ENCODE data around the gene USB1. TPM values are rescaled to one million over a fixed set of nuclear protein-coding genes. Genes with fewer than 3 reads are reported as not detected.

USB1 gene
- total RNA-seq, 4 donors from 2014 or later = 18.8 to 42.5 (median 33.4) TPM

DNA sequence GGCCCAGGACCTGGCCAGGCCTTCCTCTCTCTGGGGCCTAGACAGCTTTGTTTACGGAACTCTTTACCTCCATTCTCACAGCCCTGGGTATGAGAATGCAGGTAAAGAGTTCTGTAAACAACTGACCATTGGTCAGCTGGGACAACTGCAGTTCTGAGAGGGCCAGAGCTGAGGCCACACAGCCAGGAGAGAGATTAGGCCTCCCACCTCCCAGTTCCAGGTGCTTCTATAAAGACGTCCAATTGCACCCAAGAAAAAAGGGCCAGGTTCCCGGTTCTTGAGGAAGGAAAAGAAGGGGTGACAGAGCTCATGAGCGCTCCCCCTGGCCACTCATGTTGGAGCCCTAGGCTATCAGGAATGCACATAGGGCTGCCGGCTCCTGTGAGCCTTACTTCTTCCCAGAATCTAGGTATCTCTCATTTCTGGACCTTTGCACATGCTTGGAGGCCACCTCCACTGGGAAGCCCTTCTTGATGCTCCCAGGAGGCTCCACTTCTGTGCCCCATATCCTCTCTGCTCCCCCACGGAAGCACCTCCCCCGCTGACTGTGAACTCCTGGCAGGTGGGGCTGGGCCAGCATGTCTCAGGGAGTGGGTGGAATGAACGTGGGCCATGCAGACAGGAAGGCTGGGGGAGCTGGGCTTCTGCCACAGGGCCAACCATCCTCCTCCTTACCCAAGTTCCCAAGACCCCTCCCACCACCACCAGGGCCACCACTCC lies 43.4 kb upstream of the USB1 start:
- ATAC-seq (ENCODE audit: low FRiP score) (no peak), DNase-seq (ENCODE audit: low spot score) (no peak)
- TF ChIP-seq, protein P1, sequence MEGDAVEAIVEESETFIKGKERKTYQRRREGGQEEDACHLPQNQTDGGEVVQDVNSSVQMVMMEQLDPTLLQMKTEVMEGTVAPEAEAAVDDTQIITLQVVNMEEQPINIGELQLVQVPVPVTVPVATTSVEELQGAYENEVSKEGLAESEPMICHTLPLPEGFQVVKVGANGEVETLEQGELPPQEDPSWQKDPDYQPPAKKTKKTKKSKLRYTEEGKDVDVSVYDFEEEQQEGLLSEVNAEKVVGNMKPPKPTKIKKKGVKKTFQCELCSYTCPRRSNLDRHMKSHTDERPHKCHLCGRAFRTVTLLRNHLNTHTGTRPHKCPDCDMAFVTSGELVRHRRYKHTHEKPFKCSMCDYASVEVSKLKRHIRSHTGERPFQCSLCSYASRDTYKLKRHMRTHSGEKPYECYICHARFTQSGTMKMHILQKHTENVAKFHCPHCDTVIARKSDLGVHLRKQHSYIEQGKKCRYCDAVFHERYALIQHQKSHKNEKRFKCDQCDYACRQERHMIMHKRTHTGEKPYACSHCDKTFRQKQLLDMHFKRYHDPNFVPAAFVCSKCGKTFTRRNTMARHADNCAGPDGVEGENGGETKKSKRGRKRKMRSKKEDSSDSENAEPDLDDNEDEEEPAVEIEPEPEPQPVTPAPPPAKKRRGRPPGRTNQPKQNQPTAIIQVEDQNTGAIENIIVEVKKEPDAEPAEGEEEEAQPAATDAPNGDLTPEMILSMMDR (IDR thresholded peaks at IDR 0.05) = no peak

DNA sequence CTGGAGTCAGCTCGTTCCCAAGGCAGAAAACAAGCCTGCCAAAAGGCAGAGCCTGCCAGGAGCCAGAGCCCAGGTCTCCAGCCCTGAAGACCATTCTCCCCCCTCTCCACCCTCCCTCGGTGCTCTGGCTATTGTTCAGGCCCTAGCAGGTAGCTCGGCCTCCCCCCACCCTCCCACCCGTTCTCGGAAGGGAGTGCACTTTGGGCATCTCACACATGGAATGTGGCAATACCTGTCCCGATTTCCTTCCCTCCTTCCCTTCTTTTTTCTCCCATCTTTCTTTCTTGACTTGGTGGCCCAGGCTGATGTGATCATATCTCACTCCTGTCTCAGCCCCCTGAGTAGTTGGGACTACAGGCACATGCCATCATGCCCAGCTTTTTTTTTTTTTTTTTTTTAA lies 42.7 kb upstream of the USB1 start:
- DNase-seq (ENCODE audit: low spot score) = no peak
- TF ChIP-seq, protein P1 (IDR thresholded peaks at IDR 0.05) = no peak
- ATAC-seq (ENCODE audit: low FRiP score) = no peak

DNA sequence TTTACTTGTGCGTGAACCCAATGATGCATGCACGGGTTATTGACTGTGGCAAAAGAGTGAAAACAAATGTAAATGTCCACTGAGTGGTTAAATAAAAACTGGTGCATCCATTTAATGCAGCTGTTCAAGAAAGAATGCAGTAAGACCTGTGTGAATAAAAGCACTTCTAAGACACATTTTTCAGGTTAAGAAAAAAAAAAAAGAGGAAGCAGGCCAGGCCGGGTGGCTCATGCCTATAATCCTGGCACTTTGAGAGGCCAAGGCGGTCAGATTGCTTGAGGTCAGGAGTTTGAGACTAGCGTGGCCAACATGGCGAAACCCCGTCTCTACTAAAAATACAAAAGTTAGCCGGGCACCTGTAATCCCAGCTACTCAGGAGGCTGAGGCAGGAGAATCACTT lies 42.1 kb upstream of the USB1 start:
- DNase-seq (ENCODE audit: low spot score) (no peak), ATAC-seq (ENCODE audit: low FRiP score) (no peak)
- TF ChIP-seq, protein P1 (IDR thresholded peaks at IDR 0.05) = no peak

DNA sequence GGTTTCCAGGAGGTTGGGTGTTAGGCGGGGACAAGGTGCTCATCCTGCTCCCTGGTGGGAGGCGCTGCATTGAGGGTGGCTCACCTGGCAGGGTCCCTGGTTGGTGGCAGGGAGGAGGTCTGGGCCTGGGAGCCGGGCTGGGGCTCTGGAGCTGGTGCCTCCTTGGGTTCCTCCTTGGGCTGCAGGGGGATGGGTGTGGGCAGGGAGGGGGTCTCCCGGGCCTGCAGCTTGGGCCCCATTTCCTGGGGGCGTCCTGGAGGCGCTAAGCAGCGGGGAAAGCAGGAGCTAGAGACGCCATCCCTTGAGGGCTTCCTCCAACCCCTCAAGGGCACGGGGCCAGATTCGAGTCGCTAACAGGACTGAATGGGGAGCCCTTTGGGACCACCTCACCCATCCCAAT lies 41.4 kb upstream of the USB1 start:
- ATAC-seq (ENCODE audit: low FRiP score) = no peak
- DNase-seq (ENCODE audit: low spot score) = no peak
- TF ChIP-seq, protein P1 (IDR thresholded peaks at IDR 0.05) = no peak

DNA sequence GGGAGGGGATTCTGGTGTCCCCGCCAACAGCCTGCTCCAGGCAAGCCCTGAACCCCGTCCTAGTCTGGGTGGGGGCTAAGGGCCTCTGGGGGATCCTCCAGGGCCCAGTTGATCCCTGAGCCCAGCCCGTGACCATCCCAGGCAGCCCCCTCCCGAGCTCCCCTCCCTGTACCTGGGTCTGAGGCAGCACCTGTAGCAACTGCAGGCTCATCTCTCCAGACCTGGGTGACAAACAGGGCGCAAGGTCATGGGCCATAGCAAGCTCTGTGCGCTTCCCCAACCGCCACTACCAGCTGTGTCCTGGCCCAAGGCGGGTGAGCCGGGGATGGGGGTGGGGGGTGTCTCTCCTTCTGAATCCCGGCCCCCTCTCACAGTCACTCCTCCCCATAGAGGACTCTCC lies 40.9 kb upstream of the USB1 start:
- TF ChIP-seq, protein P1 (IDR thresholded peaks at IDR 0.05) = no peak
- ATAC-seq (ENCODE audit: low FRiP score) = no peak

DNA sequence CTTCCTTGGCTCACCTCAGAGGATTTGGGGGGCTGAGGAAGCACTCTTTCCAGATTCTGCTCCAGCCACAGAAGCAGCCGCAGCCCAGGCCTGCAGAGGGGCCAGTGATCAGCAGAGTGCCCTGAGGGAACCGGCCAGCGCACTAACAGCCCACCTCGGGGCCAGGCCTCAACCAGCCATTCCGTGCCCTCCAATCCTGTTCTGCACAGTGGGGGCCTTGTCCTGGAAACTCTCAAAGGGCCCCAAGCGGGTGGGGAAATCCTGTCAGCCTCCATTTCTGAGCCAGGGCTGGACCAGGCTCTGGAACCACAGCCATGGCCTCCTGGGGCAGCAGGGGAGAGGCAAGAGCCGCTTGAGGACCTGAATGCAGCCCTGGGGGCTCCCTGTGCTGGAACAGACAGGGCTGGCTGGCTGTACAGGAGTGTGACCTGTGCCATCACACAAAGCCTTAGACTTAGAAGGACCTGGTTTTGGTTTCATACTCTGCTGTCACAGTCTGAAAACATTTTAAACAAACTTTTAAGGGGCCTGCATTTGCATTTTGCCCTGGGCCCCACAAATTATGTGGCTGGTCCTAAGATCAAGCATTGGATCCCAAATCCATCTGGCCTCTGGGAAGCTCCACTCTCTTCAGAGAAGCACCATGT lies 40.3 kb upstream of the USB1 start:
- ATAC-seq (ENCODE audit: low FRiP score) (no peak), DNase-seq (ENCODE audit: low spot score) (no peak)
- TF ChIP-seq, protein P1 (IDR thresholded peaks at IDR 0.05) = no peak

More for the DNA sequence above, 40.9 kb upstream of the USB1 start:
- no peak for DNase-seq (ENCODE audit: low spot score)

DNA sequence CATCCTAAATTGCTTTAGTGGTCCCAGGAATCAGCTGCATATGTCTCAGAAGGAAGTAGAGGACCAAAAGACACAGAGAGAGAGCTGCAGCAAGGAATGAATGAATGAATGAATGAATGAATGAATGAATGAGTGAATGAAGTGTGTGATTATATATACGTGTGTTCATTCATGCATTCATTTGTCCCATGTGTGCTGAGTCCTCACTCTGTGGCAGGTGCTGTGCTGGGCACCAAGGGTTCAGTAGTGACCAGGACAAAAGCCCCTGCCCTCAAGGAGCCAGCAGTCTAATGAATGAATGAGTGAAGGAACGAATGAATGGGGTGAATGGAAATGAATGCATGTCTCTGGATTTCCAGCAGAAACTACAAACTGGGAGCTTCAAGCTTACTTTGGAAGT lies 39.7 kb upstream of the USB1 start:
- TF ChIP-seq, protein P1 (IDR thresholded peaks at IDR 0.05) = no peak
- DNase-seq (ENCODE audit: low spot score) (no peak), ATAC-seq (ENCODE audit: low FRiP score) (no peak)

Data from omental fat pad (tissue), 4 donors.